Stimulated activated CD8-positive, alpha-beta memory T cell treated with anti-CD3 and anti-CD28 coated beads, Interleukin-2, amount 100 ng/mL, for 48 hours (primary cell): ENCODE data around the gene RALGAPB.
"Not testable (repeated sequence)": the region's sequence is repeated elsewhere in the genome, so short reads cannot be mapped to it uniquely, and the experiment has no call there.

Experiments
- DNase-seq, 2 donors: peaks; one replicate each; pipeline ENCODE4 v3.0.0-alpha.2; 2020; ENCODE audit warnings: low read depth in 2 of 2

The RALGAPB gene

DNA sequence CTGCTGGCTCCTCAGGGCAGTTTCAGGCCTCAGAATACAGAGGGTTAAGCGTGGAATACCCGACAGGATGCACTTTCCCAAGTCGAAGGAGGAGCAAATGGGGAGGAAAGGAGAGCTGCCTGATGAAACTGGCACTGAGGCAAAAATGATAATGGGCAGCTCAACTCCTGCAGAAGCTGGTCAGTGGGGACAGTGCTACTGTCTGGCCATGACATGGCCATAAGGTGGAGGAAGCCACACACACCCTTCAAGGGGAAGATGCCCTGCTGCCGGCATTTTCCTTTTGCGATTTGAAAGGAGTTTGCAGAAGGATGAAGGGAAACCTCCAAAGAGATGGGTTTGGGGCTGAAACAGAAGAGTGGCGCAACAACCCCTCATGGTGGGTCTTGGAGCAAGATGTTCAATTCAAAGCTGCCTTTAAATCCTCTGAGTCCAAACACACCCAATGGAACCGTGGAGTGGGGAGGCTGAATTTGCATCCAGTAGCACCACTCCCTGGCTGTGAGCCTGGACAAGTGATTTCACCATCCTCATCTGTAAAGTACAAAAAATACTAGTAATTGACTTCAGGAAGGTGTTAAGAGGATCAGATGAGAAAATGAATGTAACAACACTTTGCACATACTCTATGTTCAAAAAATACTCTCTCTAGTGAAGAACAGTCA, 111.6 kb downstream of the RALGAPB start:
- no peak for DNase-seq

- DNase-seq: no peak
Measured at GRCh38 chr20:38585404-38586180, 112.9 kb downstream of the RALGAPB start.

- no peak for DNase-seq
Measured at GRCh38 chr20:38586181-38586525, 113.5 kb downstream of the RALGAPB start.

DNA sequence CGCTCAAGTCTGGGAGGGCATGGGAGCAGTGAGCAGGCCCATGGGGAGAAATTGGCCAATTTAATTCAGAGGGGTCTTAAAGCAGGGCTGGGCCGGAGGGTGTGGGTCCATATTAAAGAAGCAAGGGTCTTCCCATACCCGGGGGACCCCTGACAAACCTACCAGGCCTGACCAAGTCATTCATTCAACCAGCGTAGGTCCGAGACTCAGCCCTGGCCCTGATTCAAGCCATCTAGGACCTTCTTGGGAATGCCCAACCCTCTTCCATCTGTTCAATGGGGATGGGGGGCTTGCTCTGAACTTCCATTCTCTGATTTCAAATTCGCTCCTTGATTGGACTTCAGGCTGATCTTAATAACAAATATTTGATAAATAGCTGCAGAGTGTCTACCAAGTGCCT, 115.7 kb downstream of the RALGAPB start:
- no peak for DNase-seq

DNA sequence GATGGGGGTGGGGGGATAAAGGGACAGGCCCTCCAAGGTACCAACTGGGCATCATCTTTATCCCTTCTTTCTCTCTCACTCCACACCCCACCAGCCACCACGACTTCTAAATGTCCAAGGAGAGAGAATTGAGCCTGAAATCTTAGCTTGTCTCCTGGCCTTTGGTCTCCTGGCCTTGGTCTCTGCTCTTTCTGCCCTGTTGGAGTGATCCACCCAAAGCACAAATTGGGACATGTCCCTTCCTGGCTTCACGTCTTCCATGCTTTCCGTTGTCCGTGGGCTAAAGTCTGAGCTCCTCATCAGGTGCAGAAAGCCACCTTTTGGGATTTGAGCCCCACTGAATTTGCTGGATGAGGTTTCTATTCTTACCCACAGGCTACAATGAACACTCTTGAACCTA, 116.7 kb downstream of the RALGAPB start:
- no peak for DNase-seq

DNA sequence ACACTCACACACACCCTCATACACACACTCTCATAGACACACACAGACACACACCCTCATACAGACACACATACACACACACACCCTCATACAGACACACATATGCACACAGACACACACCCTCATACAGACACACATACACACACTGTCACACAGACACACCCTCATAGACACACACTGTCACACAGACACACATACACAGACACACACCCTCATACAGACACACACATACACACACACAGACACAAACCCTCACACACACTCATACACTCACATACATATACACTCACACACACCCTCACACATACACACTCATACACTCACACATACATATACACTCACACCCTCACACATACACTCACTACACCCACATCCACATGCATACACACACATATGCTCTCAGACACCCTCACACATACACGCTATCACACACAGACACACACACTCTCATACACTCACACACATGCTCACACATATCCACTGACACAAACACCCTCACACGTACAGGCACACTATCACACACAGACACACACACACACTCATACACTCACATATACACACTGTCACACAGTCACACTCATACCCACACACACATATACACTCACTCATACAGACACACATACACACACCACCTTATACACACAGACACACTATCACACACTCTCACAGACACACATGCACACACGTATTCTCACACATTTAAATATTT, 117.5 kb downstream of the RALGAPB start:
- no peak for DNase-seq

DNA sequence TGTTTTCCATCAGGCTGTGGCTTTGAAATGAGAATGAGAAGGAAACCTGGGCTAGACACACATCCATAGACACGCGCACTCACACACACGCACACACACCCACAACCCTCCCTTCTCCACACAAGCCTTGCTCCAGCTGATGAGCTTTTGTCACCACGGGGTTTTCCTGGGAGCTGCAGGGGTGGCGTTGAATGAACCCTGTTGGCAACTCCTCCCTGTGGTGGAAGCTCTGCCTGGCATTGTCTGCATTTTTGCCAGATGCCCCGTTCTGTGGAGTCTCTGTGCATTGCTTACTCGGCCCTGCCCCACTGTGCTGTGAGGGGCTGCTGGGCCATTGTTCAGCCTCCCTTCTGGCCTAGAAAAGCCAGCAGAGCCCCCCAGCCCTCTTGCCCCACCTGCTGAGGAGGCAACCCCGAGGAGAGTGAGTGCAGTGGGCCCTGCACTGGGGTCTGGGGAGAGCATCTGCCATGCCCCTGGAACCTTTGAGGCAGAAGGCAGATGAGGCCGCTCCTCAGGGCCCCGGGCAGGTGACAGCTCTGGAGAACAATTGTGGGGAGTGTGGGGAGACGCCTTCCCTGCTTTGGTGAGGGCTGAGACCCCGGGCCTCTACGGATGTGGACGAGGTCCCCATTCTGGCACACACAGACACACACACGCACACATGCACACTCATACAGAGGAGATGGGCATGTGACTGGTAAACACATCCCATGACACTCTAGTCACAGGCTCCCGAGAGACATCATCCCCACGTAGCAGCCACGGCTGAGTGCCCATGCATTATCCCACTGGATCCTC, 118.2 kb downstream of the RALGAPB start:
- DNase-seq: no peak

- no peak for DNase-seq
Measured at GRCh38 chr20:38591474-38592410, 119.1 kb downstream of the RALGAPB start.

DNA sequence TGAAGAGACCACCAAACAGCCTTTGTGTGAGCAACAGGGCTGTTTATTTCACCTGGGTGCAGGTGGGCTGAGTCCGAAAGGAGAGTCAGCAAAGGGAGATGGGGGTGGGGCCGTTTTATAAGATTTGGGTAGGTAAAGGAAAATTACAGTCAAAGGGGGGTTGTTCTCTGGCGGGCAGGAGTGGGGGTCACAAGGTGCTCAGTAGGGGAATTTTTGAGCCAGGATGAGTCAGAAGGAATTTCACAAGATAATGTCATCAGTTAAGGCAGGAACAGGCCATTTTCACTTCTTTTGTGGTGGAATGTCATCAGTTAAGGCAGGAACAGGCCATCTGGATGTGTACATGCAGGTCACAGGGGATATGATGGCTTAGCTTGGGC, 119.8 kb downstream of the RALGAPB start:
- DNase-seq: not testable (repeated sequence)

DNA sequence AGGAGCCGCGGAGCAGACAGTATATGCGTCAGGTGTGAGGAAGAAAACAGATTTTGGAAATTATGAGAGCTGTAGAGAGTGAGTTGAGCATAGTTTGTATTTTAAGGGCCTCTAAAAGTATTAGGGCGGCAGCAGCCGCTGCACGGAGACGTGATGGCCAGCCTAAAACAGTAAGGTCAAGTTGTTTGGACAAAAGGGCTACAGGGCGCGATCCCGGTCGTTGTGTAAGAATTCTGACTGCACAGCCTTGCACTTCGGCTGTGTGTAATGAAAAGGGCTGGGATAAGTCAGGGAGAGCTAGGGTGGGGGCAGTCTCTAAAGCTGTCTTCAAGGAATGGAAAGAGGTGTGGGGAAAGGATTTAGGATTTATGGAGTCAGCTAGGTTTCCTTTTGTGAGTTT, 121.6 kb downstream of the RALGAPB start:
- DNase-seq: not testable (repeated sequence)

GRCh38 chr20:38595886-38596285, 123.2 kb downstream of the RALGAPB start:
- not testable (repeated sequence) for DNase-seq

DNA sequence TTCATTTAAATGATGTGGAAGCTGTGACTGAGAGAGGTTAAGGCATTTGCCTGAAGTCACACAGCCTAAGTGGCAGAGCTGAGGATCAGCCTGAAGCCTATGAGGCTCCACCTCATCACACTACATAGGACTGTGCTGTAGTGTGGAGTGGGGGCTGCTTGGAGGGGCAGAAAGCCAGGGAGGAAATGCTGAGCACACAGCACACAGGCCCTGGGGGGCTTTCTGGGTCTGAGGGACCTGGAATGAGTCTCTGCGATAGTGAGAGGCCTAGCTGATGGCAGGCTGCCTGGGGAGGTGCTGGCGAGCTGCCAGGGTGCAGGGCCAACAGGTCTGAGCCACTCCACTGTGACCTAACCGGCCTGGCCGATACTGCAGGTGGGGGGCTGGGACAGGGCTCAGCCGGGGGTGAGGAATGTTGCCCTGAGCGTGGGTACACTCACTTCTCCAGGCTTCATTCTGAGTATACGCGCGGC, 126.8 kb downstream of the RALGAPB start:
- DNase-seq: no peak

DNA sequence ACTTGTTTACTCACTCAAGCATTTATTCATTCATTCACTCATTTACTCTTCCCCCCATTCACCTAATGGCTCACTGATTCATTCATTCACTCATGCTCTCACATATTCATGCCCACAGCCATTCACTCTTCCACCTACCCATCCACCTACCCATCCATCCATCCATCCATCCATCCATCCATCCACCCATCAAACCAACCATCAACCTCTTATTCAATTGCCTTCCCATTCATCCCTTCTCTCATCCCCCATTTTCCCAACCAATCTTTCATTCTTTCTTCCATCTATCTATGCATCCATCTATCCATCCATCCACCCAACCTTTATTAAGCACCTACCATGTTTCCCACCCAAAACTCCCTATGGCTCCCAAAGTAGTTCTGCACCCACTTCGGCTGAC, 127.4 kb downstream of the RALGAPB start:
- no peak for DNase-seq

DNA sequence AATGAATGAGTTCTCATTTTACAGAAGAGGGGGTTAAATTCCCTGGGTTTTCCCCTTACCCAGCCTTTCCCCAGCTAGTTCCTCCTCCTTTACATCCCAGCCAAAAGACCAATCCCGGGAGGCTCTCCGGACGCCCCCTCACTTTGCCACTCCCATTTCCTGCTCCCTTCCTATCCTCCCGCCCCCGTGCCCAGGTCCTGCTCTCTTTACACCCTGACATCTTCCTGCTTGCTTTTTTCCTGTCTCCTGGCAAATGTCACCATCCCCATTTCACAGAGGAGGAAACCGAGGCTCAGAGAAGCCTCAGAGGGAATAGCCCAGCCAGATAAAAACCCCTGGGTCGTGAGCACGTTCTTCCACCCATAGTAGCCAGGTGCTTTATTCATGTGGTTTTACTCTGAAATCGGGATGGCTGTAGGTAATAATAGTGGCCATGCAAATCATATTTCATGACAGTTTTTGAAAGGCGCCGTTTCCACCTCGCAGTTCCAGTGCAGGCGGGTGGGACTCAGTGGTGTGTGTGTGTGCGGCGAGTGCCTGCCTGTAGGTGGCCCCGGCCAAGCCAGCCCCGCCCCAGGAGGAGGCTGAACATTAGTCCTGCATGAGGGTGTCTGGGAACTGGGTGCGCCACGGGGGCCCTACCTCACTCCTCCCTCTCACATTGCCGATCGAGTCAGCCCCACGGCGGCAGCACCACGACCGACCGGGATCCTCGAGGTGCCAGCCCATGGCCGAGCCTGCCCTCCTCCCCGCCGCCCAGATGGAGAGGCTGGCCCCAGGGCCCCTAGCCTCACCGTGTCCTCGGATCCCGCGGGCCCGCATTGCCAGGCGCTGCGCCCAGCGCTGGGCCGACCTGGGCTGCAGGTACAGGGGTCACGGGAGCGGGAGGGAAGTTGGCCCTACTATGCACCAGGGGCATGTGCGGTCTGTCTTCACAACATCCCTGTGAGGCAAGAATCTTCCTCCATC, 128.9 kb downstream of the RALGAPB start, which contains the start of gene ARHGAP40:
Gene ARHGAP40, plus strand, starts transcription at position 594 of the 969 bp plus-strand sequence.
- peak; percentile 10 to 12 for DNase-seq

- no peak for DNase-seq
Measured at GRCh38 chr20:38602185-38602581, 129.5 kb downstream of the RALGAPB start.

- DNase-seq: no peak
Measured at GRCh38 chr20:38603286-38603685, 130.6 kb downstream of the RALGAPB start.

DNA sequence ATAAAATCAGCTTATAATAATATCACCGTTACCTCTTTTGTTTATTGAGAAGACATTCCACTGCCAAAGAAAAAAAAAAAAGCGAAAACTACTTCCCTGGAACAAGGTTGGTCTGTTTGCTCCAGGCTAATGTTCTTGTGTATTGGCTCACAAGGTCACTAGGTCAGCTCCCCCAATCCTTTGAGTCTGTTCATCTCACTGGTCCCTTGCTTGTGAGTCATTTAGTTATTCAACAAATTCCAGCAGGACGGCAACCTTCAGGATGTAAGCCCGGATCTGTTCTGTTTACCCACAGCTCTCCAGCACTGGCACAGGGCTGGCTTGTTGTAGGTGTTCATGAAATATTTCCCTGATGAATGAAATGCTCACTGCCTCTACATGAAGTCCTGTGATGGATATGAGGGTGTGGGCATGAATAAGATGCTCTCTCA, 132.2 kb downstream of the RALGAPB start:
- no peak for DNase-seq

- DNase-seq: no peak
Measured at GRCh38 chr20:38607351-38607750, 134.7 kb downstream of the RALGAPB start.

GRCh38 chr20:38608188-38608587, 135.5 kb downstream of the RALGAPB start:
- DNase-seq: no peak
